Measurements from ENCODE around the gene GLA. TPM values are rescaled to one million over a fixed set of nuclear protein-coding genes. Genes with fewer than 3 reads are reported as not detected.
A peak's percentile ranks its signal among the peaks of the same experiment; 100 is the strongest.

Gene GLA
- total and polyA plus RNA-seq, 9 of the 15 experiments (the other 6 are each of a cell fraction or from before 2014, with no cell fraction given): 41.7 to 146 (median 73.8) TPM

DNA sequence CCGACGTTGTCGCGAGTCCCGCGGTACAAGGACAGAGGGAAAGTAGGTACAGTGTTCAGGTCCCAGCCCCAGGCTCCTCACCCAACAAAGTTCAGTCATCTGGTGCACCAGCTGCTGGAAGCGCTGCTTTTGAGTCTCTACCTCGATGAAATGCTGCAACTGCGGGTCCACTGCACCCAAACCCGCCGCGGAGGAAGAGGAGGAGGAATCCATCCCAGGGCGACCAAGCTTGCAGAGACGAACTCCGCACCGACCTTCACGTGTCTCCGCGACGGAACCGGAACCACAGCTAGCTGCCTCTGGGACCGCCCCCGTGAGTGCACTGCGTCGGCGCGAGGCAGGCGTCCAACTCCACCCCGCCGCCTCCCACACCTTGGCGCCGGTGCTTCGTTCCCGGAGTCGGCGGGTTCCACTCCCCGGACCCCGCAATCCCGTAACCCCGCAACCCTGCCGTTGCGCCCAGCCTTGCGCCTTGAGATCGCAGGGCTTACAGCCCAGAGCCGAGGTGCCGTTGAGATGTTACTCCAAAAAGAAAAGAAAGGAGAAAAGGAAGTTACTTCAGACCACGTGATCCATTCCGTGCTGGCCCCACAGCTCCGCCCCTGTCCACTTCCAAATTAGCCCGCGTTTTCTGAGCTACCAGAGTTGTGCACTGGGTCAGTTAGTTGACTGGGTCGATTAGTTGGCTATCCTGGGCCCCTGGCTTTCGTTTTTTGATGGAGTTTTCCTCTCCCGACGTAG, 59.1 kb downstream of the GLA start, which contains the start of gene TIMM8A (continued):
- TF ChIP-seq TOE1 (IDR thresholded peaks at IDR 0.05; ENCODE audit: borderline replicate concordance): peak; percentile 97
- TF ChIP-seq TOE1 (CRISPR knock-in tag; IDR thresholded peaks at IDR 0.05; ENCODE audit: borderline replicate concordance, low read depth): no peak
- 0 out of 2 replicates have a peak, but pooled peaks have one; percentile 16 for TF ChIP-seq ETV1 (tag; conservative IDR thresholded peaks at IDR 0.05; ENCODE audit: low read depth)
- peak; percentile 65 for TF ChIP-seq ATF7 (IDR thresholded peaks at IDR 0.05)
- TF ChIP-seq NFIC (IDR thresholded peaks at IDR 0.05): peak; percentile 64
- TF ChIP-seq, protein P1, sequence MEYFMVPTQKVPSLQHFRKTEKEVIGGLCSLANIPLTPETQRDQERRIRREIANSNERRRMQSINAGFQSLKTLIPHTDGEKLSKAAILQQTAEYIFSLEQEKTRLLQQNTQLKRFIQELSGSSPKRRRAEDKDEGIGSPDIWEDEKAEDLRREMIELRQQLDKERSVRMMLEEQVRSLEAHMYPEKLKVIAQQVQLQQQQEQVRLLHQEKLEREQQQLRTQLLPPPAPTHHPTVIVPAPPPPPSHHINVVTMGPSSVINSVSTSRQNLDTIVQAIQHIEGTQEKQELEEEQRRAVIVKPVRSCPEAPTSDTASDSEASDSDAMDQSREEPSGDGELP (CRISPR knock-in tag; IDR thresholded peaks at IDR 0.05; ENCODE audit: borderline replicate concordance): peak; percentile 60; the same call in 1 of the 2 replicates
- TF ChIP-seq RBFOX2 (IDR thresholded peaks at IDR 0.05; ENCODE audit: low read depth, low read length): peak; percentile 92
- TF ChIP-seq LCOR (CRISPR knock-in tag; IDR thresholded peaks at IDR 0.05): peak; percentile 78
- peak; percentile 78 for TF ChIP-seq GABPB1 (CRISPR knock-in tag; IDR thresholded peaks at IDR 0.05)
- TF ChIP-seq GABPA (tag; conservative IDR thresholded peaks at IDR 0.05; ENCODE audit: low read depth): peak; percentile 89
- no peak for TF ChIP-seq CHAMP1 (IDR thresholded peaks at IDR 0.05)
- no peak for TF ChIP-seq RFX1 (IDR thresholded peaks at IDR 0.05)
- TF ChIP-seq SNRNP70 (optimal IDR thresholded peaks at IDR 0.05; ENCODE audit: low read depth, low read length): no peak
- TF ChIP-seq, protein P2, sequence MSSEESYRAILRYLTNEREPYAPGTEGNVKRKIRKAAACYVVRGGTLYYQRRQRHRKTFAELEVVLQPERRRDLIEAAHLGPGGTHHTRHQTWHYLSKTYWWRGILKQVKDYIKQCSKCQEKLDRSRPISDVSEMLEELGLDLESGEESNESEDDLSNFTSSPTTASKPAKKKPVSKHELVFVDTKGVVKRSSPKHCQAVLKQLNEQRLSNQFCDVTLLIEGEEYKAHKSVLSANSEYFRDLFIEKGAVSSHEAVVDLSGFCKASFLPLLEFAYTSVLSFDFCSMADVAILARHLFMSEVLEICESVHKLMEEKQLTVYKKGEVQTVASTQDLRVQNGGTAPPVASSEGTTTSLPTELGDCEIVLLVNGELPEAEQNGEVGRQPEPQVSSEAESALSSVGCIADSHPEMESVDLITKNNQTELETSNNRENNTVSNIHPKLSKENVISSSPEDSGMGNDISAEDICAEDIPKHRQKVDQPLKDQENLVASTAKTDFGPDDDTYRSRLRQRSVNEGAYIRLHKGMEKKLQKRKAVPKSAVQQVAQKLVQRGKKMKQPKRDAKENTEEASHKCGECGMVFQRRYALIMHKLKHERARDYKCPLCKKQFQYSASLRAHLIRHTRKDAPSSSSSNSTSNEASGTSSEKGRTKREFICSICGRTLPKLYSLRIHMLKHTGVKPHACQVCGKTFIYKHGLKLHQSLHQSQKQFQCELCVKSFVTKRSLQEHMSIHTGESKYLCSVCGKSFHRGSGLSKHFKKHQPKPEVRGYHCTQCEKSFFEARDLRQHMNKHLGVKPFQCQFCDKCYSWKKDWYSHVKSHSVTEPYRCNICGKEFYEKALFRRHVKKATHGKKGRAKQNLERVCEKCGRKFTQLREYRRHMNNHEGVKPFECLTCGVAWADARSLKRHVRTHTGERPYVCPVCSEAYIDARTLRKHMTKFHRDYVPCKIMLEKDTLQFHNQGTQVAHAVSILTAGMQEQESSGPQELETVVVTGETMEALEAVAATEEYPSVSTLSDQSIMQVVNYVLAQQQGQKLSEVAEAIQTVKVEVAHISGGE (CRISPR knock-in tag; IDR thresholded peaks at IDR 0.05): peak in 1 of 3 experiments; percentile 44; a peak in 1 of 6 replicates
- no peak for TF ChIP-seq PBX2 (CRISPR knock-in tag; IDR thresholded peaks at IDR 0.05; ENCODE audit: low read depth)
- TF ChIP-seq PBX2 (tag; conservative IDR thresholded peaks at IDR 0.05; ENCODE audit: low read depth): no peak
- no peak for TF ChIP-seq ZNF444 (CRISPR knock-in tag; IDR thresholded peaks at IDR 0.05)

Data from K562 (cell line).